ENCODE results near the gene GXYLT2. TPM values are rescaled to one million over a fixed set of nuclear protein-coding genes. Genes with fewer than 3 reads are reported as not detected.

The GXYLT2 gene
- polyA plus RNA-seq, 1 experiment = 5.7 TPM

DNA sequence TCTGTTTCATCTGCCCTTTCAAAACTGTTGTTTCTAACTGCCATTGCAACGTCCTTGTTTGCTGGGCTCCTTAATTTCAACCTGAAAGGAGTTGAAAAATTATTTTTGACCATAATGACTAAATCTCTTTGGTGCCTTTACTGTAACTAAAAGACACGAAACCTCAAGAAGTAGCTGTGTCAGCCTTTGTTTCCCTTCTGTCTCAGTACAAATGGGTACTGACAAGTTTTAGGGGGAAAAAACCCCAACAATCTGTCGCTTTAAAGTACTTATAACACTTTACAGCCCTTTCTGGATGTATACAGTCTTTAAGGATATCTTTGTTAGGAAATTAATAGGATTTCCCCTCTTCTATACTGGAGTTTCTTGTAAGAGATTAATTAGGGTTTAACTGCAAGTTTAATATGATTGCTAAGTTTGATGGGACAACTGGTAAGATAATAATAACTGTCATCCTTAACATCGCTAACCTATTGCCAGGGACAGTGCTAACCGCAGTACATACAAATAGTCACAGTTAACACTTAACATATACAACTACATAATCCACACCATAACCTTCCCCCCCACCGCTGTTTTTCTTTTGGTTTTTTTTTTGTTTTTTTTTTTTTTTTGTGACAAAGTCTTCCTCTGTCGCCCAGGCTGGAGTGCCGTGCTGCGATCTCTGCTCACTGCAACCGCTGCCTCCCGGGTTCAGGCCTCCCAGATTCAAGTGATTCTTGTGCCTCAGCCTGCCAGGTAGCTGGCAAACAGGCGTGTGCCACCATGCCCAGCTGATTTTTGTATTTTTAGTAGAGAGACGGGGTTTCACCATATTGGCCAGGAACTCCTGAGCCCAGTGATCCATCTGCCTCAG is 1.7 kb downstream of the GXYLT2 start:
- Histone ChIP-seq H3K36me3 (ENCODE audit: control insufficient read depth, insufficient read depth, low read length) (no peaks in the 10 kb centered on the region), H3K27me3 (ENCODE audit: control insufficient read depth, insufficient read depth, low read length) (no peaks in the 10 kb centered on the region), H3K4me3 (ENCODE audit: low read depth, low read length) (peak overlapping the region; percentile 4; the same call in 1 of the 2 replicates)
- POLR2A ChIA-PET = no interaction called here
- TF ChIP-seq, protein P1, sequence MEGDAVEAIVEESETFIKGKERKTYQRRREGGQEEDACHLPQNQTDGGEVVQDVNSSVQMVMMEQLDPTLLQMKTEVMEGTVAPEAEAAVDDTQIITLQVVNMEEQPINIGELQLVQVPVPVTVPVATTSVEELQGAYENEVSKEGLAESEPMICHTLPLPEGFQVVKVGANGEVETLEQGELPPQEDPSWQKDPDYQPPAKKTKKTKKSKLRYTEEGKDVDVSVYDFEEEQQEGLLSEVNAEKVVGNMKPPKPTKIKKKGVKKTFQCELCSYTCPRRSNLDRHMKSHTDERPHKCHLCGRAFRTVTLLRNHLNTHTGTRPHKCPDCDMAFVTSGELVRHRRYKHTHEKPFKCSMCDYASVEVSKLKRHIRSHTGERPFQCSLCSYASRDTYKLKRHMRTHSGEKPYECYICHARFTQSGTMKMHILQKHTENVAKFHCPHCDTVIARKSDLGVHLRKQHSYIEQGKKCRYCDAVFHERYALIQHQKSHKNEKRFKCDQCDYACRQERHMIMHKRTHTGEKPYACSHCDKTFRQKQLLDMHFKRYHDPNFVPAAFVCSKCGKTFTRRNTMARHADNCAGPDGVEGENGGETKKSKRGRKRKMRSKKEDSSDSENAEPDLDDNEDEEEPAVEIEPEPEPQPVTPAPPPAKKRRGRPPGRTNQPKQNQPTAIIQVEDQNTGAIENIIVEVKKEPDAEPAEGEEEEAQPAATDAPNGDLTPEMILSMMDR (IDR thresholded peaks at IDR 0.05; ENCODE audit: insufficient read depth, low read depth, low read length) = no peak
- CTCF ChIA-PET = interaction anchor here (1.0 to 1.2 kb wide), 3 partner anchors 17 to 49 kb away, joined by 3 to 5 read pairs (median 4); no protein-coding TSS in a partner anchor
- no peak for DNase-seq (ENCODE audit: low read depth)

- TF ChIP-seq, protein P1 (IDR thresholded peaks at IDR 0.05; ENCODE audit: insufficient read depth, low read depth, low read length) = no peak
- POLR2A ChIA-PET = no interaction called here
- Histone ChIP-seq H3K27me3 (ENCODE audit: control insufficient read depth, insufficient read depth, low read length) (no peaks in the 10 kb centered on the region), H3K4me3 (ENCODE audit: low read depth, low read length) (no peak overlapping the region), H3K36me3 (ENCODE audit: control insufficient read depth, insufficient read depth, low read length) (no peaks in the 10 kb centered on the region)
- DNase-seq (ENCODE audit: low read depth) = no peak
- CTCF ChIA-PET = interaction anchor here (0.7 to 1.0 kb wide), 2 partner anchors 34 to 39 kb away, joined by 3 to 4 read pairs; no protein-coding TSS in a partner anchor
Observed at GRCh38 chr3:72890166-72890925, 2.5 kb downstream of the GXYLT2 start.

- Histone ChIP-seq H3K27me3 (ENCODE audit: control insufficient read depth, insufficient read depth, low read length) (no peaks in the 10 kb centered on the region), H3K36me3 (ENCODE audit: control insufficient read depth, insufficient read depth, low read length) (no peaks in the 10 kb centered on the region), H3K4me3 (ENCODE audit: low read depth, low read length) (no peak overlapping the region)
- TF ChIP-seq, protein P1 (IDR thresholded peaks at IDR 0.05; ENCODE audit: insufficient read depth, low read depth, low read length) = peak; percentile 29
- CTCF ChIA-PET = interaction anchor here (0.5 to 1.8 kb wide), 7 partner anchors 12 to 164 kb away, joined by 3 to 9 read pairs (median 3); no protein-coding TSS in a partner anchor
- peak; percentile 97 for DNase-seq (ENCODE audit: low read depth)
- POLR2A ChIA-PET = interaction anchor here (0.6 kb wide), 1 partner anchor 836 kb away, joined by 3 read pairs; no protein-coding TSS in a partner anchor
Observed at GRCh38 chr3:72891053-72891855, 3.4 kb downstream of the GXYLT2 start.

GRCh38 chr3:72892081-72892775 is 4.4 kb downstream of the GXYLT2 start:
- DNase-seq (ENCODE audit: low read depth) = peak; percentile 87
- TF ChIP-seq, protein P1 (IDR thresholded peaks at IDR 0.05; ENCODE audit: insufficient read depth, low read depth, low read length) = no peak
- H3K36me3 ChIP-seq (ENCODE audit: control insufficient read depth, insufficient read depth, low read length) = no peaks in the 10 kb centered on the region
- POLR2A ChIA-PET = no interaction called here
- H3K27me3 ChIP-seq (ENCODE audit: control insufficient read depth, insufficient read depth, low read length) = no peaks in the 10 kb centered on the region
- CTCF ChIA-PET = interaction anchor here (0.8 to 1.8 kb wide), 5 partner anchors 11 to 137 kb away, joined by 3 to 9 read pairs (median 3); no protein-coding TSS in a partner anchor
- H3K4me3 ChIP-seq (ENCODE audit: low read depth, low read length) = no peak overlapping the region

All from BJ (cell line).